HG02678 (cell line): ENCODE results near the gene TMEM123.
A peak's percentile ranks its signal among the peaks of the same experiment; 100 is the strongest.
"Not testable (repeated sequence)": the region's sequence is repeated elsewhere in the genome, so short reads cannot be mapped to it uniquely, and the experiment has no call there.

ENCODE experiments used
- ATAC-seq: cut with Tn5 transposase; IDR thresholded peaks from one replicate; pipeline ENCODE4 v1.9.1; 2021; ENCODE audit warnings: mild to moderate bottlenecking, moderate library complexity; ENCODE audit not compliant: unreplicated experiment

TMEM123 gene

GRCh38 chr11:102374633-102375424 lies 77.7 kb downstream of the TMEM123 start:
- not testable (repeated sequence) for ATAC-seq

GRCh38 chr11:102368472-102368871 lies 84.1 kb downstream of the TMEM123 start:
- peak; percentile 97 for ATAC-seq

GRCh38 chr11:102367364-102367763 lies 85.2 kb downstream of the TMEM123 start:
- ATAC-seq: no peak

- ATAC-seq: no peak
Measured at GRCh38 chr11:102364991-102365390, 87.6 kb downstream of the TMEM123 start.

DNA sequence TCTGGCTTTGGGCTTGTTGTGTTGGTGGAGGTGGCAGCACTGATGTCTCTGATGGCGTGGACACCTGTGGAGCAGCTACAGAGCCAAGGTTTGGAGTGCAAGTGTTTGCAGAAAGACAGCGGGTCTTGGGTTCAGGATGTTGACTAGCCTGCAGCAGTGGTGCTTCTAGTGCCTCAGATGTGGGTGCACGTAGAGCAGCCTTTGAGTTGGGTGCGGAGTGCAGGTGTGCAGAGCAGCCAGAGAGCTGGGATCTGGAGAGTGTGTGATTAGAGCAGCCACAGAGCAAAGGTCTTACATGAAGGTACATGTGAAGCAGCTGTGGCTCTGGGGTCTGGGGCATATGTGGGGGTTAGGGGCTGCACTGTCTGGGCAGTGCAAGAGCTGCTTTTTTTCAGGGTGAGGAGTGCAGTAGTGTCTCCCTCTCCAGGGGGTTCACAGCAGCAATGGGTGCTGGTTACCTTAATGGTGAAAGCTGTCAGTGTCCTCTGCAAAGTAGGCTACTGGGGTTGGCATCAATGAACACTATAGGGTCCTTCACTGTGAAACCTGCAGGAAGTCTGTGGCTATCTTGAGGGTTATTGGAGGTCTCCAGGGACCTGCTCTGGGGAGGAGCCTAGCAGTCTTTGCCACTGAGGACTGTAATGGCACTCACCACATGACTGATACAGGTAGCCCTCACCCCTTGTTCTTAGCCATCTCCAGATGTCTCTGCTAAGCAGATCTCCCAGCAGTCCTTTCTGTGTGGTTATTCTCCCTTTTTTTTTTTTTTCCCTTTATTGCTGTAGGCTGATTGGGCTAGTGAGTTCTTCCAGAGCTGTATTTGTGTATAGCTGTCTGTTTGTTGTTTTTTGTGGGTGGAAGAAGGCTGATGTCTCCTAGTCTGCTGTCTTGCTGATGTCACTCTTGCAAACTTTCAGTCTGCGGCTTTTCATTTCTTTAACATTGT lies 91.2 kb downstream of the TMEM123 start:
- ATAC-seq: peak; percentile 96

- ATAC-seq: no peak
Measured at GRCh38 chr11:102360681-102361080, 91.9 kb downstream of the TMEM123 start.

GRCh38 chr11:102359372-102359771 lies 93.2 kb downstream of the TMEM123 start:
- no peak for ATAC-seq

DNA sequence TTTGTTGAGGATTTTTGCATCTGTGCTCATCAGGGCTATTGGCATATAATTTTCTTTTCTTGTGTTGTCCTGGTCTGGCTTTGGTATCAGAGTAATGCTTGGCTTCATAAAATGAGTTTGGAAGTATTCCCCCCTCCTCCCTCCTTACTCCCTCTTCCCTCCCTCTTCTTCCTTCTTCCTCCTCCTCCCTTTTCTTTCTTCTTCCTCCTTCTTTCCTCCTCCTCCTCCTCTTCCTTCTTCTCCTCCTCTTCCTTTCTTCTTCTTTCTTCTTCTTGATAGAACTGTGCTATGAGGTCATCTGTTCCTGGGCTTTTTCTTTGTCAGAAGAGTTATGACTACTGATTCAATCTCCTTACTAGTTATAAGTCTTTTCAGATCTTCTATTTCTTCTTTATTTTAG lies 95.4 kb downstream of the TMEM123 start:
- ATAC-seq: no peak

- ATAC-seq: peak; percentile 19
Measured at GRCh38 chr11:102347462-102348370, 104.8 kb downstream of the TMEM123 start.

DNA sequence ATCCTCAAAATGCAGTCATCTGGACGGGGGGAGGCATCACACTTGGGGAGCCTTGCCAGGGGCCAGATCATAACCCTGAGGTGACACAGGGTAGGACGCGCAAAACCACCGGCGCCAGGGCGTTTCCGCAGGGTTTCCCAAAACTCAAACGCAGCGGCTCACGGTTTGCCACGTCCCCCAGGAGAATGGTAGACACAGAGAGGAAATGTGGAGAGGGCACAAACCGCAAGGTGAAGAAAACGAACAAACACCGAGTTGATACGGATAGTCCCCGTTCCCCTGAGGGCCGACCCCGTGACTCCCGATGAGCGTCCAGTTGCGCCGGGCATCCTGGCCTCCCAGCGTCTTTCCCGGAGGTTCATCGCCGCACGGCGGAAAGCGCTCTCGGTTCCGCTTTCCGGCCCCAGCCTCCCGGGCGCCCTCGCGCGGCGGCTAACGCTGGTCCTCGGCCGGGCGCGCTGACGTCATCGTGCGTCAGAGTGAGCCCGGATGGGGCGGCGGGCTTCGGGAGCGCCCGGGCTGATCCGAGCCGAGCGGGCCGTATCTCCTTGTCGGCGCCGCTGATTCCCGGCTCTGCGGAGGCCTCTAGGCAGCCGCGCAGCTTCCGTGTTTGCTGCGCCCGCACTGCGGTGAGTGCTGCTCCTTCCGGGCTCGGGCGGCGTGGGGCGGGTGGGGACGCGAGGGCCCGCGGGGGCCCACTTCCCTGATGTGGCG lies 105.7 kb downstream of the TMEM123 start, which contains the start of gene BIRC2:
Gene BIRC2, plus strand, starts transcription at position 467 of the 714 bp plus-strand sequence. CDS start 2,641 bp downstream, outside the sequence.
- peak; percentile 84 for ATAC-seq

- ATAC-seq: no peak
Measured at GRCh38 chr11:102346456-102346747, 106.2 kb downstream of the TMEM123 start.
